NCI-H774 (cell line): ENCODE data around the gene ASAP3.

Experiments used
- DNase-seq: peaks from one replicate; lab custom pipeline; 2025; lab: John Stamatoyannopoulos, UW

The ASAP3 gene

GRCh38 chr1:23477359-23478144, 6.4 kb downstream of the ASAP3 start:
- no peak for DNase-seq

GRCh38 chr1:23475641-23476040, 8.3 kb downstream of the ASAP3 start:
- DNase-seq, result no peak

DNA sequence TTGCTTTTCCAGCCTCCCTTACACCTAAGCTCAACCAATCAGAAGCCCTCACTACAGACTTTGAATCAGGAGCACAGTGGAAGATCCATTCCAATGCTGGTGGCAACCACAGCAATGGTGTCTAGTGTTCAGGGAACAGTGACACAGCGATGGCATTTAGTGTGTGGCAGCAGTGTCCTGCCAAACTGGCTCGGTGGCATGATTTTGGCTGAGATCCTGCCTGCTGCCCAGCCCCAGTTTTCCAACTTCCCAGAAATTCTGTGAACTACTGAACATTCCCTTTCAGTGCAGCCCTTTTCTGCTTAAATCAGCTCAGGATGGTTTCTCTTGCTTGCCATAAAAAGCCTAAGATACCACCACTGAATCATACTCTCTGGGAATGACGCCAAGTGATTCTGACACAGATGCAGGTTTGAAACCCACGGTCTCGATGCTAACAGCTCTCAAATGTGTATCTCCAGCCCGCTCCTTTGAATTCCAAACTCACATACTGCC, 8.8 kb downstream of the ASAP3 start:
- DNase-seq, result no peak

- DNase-seq, result no peak
These were observed 10.8 kb downstream of the ASAP3 start for GRCh38 chr1:23473037-23473800.

GRCh38 chr1:23472351-23473036, 11.5 kb downstream of the ASAP3 start:
- no peak for DNase-seq

DNA sequence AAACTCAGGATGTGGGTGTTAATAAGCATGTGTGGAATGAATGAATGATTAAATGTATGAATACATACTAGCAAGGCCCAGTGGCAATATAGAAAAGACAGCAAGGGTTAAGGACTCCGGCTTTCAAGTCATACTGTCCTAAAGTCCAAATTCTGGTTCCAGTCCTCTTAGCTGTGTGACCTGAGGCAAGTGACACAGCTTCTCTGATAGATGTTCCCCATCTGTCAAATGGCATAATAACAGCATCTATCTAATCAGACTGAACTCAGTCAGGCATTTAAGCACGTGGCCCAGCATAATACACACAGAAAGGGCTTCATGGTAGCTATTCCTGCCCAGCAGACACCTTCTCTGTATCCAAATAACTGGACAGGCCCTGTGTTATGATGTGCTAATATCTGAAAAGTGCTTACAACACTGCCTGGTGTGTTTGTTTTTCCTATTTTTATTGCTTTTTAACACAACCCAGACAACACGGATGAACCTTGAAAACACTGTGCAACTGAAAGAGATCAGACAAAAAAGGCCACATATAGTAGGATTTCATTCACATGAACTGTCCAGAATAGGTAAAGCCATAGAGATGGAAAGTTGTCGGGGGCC, 12.4 kb downstream of the ASAP3 start:
- DNase-seq, result no peak

DNA sequence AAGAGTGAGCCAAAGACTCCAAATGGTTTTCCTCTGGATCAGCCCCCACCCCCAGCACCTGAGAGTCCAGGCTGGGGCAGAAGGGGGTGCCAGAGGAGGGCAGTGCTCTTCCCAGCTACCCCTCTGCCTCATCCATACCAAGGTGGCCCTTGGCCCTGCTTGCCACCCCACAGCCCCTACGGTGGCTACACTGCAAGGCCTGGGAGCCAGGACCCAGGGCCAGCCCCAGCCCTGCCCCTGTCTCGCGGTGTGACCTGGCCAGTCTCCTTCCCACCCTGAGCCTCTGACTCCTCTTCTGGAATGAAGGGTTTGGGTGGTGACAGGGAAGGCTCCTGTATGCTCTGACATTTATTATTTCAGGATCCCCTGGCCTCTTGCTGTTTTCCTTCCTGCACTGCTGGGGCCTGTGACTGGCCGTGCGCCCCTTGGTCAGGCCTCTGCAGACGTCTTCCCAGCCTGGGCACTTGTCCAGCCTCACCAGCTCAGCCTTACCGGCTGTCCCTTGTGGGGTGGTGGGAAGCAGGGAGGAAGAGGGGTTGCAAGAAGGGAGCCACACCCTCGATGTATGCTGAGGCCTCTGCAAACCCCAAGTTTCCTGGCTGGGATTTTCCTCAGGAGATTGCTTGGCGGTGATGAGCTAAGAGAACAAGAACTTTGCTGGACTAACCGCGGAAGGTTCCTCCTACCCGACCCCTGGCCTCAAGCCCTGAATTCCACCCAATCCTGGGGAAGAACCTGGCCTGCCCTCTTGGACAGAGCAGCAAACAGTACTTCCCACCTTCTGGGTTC, 13.5 kb downstream of the ASAP3 start:
- no peak for DNase-seq

GRCh38 chr1:23469372-23469982, 14.5 kb downstream of the ASAP3 start:
- DNase-seq, result no peak

GRCh38 chr1:23466423-23466989, 17.5 kb downstream of the ASAP3 start:
- no peak for DNase-seq

DNA sequence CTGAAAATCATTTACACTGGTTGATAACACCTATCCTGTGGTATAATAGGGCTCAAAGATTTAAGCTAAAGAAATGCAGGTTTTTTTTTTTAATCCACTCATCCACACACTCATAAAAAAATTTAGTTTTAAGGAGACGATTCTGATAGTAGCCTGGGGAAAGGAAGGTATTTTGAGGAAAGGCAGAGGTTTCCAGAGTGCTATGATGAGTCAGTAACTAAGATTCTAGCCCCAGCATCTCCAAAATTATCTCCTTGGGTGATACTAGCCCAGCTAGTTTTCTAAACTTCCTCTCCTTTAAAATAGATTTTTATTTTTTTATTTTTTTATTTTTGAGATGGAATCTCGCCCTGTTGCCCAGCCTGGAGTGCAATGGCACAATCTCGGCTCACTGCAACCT, 20.7 kb downstream of the ASAP3 start:
- DNase-seq, result no peak

GRCh38 chr1:23462766-23463165, 21.2 kb downstream of the ASAP3 start:
- no peak for DNase-seq

- no peak for DNase-seq
These were observed 22.9 kb downstream of the ASAP3 start for GRCh38 chr1:23461050-23461449.

DNA sequence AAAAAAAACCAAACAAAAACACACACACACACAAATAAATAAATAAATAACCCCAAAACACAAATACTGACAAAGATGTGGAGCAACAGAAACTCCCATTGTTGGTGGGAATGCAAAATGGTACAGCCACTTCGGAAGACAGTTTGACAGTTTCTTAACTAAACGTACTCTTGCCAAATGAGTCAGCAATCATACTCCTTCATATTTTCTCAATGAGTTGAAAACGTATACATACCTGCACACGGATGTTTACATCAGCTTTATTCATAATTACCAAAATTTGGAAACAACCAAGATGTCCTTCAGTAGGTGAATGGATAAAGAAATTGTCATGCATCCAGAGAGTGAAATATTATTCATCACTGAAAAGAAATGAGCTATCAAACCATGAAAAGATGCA, 23.5 kb downstream of the ASAP3 start:
- DNase-seq, result no peak

DNA sequence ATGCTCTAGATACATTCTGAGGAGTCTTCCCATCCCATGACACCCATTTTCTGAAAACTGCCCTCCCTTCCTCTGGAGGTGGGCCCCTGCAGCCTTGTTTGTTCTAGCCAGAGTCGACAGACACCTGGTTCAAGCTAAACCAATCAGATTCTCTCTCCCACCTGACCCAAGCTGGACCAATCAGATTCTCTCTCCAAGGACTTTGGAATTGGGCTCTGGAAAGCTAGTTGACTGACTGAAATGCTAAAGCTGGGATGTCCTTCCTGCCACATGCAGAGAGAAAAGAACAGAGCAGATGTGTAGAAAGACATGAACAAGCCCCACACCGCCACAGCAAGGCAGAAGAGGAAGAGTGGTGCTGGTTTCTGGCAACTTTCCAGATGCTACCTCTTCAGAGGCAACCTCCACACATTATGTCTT, 24.6 kb downstream of the ASAP3 start:
- DNase-seq, result no peak

GRCh38 chr1:23456226-23456625, 27.8 kb downstream of the ASAP3 start:
- no peak for DNase-seq

GRCh38 chr1:23453455-23454000, 30.5 kb downstream of the ASAP3 start:
- no peak for DNase-seq

DNA sequence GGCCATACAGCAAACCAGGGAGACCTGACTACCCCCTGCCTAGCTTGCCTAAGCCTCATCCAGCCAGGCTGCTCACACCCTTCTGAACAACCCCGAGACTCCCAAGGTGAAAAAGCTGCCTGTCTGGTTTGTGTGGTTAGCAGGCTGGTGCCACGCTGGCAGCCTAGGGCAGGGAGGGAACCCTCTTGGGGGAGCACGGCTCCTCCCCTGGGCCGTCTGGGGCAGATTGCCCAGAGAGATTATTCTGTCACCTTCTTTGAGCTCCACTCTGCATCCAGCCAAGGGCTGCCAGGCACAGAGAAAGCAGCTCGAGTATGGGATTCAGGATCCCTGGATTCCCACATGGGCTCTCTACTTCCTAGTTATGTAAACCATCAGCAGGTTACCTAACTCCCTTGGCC, 32.0 kb downstream of the ASAP3 start:
- no peak for DNase-seq

- no peak for DNase-seq
These were observed 32.5 kb downstream of the ASAP3 start for GRCh38 chr1:23451441-23451840.

GRCh38 chr1:23450894-23451293, 33.1 kb downstream of the ASAP3 start:
- no peak for DNase-seq

GRCh38 chr1:23449958-23450357, 34.0 kb downstream of the ASAP3 start:
- DNase-seq, result no peak
